OCI-LY1 (cell line): ENCODE results near the gene PI4K2B.
"Not testable (repeated sequence)": the region's sequence is repeated elsewhere in the genome, so short reads cannot be mapped to it uniquely, and the experiment has no call there.

Experiments
- EZH2 ChIP-seq: fragments of 200-600 bp; sonication (generic), shearing (Covaris generic); IDR thresholded peaks from 2 replicates; pipeline ENCODE4 v1.8.0; 2017; ENCODE audit warnings: borderline replicate concordance, mixed run types, mild to moderate bottlenecking, antibody characterized with exemption, low read length, moderate library complexity, mixed read lengths
- TF ChIP-seq, protein P1 (sequence below): fragments of 200-600 bp; sonication (generic), shearing (Covaris generic); IDR thresholded peaks from 2 replicates; pipeline ENCODE4 v1.5.1; 2017; ENCODE audit warnings: mild to moderate bottlenecking, antibody characterized with exemption, low read length, moderate library complexity, mixed read lengths

- TF ChIP-seq, protein P1, sequence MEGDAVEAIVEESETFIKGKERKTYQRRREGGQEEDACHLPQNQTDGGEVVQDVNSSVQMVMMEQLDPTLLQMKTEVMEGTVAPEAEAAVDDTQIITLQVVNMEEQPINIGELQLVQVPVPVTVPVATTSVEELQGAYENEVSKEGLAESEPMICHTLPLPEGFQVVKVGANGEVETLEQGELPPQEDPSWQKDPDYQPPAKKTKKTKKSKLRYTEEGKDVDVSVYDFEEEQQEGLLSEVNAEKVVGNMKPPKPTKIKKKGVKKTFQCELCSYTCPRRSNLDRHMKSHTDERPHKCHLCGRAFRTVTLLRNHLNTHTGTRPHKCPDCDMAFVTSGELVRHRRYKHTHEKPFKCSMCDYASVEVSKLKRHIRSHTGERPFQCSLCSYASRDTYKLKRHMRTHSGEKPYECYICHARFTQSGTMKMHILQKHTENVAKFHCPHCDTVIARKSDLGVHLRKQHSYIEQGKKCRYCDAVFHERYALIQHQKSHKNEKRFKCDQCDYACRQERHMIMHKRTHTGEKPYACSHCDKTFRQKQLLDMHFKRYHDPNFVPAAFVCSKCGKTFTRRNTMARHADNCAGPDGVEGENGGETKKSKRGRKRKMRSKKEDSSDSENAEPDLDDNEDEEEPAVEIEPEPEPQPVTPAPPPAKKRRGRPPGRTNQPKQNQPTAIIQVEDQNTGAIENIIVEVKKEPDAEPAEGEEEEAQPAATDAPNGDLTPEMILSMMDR, result not testable (repeated sequence)
- not testable (repeated sequence) for TF ChIP-seq EZH2
These were observed 6.9 kb downstream of the PI4K2B start for GRCh38 chr4:25240754-25241210.
